ENCODE measurements around the gene SOS1.

The SOS1 gene

DNA sequence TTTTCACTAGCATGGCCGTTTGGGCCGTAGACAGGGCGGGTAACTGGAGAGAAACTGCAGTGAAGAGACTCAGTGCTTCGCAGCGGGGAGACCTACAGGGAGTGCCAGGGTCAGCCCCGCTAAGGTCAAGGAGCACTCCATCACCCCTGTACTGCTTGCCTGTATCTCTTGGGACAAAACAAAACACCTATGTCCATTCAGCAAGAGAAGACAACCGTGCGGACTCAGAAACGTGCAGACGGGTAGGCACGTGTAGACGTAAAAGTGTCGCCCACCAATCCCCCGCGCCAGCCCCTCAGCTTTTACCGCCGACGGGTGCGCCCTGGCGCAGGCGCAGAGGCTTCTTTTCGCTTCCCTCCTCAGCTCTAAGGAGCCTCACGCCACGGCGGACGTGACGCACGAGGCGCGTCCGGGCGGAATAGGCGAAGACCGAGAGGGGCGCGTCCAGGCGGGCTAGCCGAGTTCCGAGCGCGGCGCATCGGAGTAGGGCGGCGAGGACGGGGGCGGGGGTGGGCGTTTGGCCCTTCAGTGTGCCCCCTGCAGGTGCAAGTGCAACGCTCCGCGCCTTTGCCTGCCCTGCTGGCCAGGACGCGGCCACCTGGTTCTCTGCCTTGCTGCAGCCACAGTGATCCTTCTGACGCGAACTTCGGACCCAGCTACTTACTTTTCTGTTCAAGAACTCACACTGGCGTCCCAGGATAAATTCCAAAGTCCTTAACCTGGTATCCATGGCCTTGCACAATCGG is 3.3 kb upstream of the SOS1 start:
- peak overlapping the region; percentile 84 for H3K4me3 ChIP-seq (ENCODE audit: low read depth, low read length)
- peak; percentile 61 for DNase-seq (ENCODE audit: low read depth)
- TF ChIP-seq, protein P1, sequence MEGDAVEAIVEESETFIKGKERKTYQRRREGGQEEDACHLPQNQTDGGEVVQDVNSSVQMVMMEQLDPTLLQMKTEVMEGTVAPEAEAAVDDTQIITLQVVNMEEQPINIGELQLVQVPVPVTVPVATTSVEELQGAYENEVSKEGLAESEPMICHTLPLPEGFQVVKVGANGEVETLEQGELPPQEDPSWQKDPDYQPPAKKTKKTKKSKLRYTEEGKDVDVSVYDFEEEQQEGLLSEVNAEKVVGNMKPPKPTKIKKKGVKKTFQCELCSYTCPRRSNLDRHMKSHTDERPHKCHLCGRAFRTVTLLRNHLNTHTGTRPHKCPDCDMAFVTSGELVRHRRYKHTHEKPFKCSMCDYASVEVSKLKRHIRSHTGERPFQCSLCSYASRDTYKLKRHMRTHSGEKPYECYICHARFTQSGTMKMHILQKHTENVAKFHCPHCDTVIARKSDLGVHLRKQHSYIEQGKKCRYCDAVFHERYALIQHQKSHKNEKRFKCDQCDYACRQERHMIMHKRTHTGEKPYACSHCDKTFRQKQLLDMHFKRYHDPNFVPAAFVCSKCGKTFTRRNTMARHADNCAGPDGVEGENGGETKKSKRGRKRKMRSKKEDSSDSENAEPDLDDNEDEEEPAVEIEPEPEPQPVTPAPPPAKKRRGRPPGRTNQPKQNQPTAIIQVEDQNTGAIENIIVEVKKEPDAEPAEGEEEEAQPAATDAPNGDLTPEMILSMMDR (IDR thresholded peaks at IDR 0.05; ENCODE audit: control insufficient read depth, extremely low read depth, insufficient read depth) = peak; percentile 54

DNA sequence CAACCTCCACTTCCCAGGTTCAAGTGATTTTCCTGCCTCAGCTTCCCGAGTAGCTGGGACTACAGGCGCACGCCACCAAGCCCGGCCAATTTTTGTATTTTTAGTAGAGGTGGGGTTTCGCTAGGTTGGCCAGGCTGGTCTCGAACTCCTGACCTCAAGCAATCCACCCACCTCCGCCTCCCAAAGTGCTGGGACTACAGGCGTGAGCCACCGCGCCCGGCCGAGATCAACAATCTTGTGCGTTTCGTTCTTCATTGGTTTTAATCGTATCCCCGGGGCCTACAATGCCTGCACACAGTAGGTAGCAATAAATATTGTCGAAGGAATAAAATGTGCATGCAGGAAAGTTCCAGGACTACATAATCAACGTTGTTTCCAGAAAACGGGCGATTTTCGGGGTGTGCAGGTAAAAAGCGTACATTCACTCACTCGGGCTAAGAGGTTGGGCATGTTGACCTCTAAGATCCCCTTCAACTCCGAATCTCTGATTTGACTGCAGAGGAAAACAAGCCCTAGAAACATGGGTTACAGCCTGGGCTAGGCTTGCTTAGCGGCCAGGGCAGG is 2.7 kb upstream of the SOS1 start:
- TF ChIP-seq, protein P1 (IDR thresholded peaks at IDR 0.05; ENCODE audit: control insufficient read depth, extremely low read depth, insufficient read depth) = no peak
- DNase-seq (ENCODE audit: low read depth) = no peak
- H3K4me3 ChIP-seq (ENCODE audit: low read depth, low read length) = peak overlapping the region; percentile 84

DNA sequence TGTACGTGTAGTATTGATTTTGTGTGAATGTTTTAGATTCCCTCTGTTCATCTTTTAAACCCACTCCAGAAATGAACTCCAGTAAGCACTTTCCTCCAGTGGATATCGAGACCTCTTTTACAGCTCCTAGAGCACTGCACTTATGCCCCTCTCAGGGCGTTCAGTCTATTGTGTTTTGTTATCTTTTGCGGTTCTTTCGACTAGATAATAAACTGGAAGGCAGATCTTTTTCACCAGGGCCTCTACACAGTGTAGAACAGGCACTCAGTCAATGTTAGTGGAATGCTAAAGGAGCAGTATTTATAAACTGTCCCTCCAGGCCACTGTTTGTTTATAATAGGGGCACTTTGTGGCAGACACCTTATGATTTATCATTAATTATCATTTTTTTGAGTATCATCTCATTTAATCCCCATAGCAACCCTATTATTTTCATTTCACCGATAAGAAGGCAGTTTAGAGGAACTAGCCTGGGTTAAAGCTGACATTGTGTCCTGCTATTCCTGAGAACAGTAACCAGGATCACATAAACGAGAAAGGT is 742 bp upstream of the SOS1 start:
- no peak for DNase-seq (ENCODE audit: low read depth)
- TF ChIP-seq, protein P1 (IDR thresholded peaks at IDR 0.05; ENCODE audit: control insufficient read depth, extremely low read depth, insufficient read depth) = no peak
- H3K4me3 ChIP-seq (ENCODE audit: low read depth, low read length) = peak overlapping the region; percentile 60

DNA sequence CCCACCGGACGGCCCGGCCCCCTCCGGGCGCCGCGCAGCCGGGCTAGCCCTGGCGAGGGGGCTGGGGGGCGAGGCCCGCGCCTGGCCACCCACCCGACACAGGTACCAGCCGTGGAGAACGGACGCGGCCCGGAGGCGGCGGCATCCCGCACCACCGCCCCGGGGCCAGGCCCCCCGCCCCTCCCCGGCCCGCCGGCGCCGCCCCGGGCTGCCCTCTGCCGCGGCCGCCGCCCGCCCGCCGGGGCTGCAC is 405 bp downstream of the SOS1 start:
- no peak for DNase-seq (ENCODE audit: low read depth)
- TF ChIP-seq, protein P1 (IDR thresholded peaks at IDR 0.05; ENCODE audit: control insufficient read depth, extremely low read depth, insufficient read depth) = no peak
- H3K4me3 ChIP-seq (ENCODE audit: low read depth, low read length) = peak overlapping the region; percentile 60

DNA sequence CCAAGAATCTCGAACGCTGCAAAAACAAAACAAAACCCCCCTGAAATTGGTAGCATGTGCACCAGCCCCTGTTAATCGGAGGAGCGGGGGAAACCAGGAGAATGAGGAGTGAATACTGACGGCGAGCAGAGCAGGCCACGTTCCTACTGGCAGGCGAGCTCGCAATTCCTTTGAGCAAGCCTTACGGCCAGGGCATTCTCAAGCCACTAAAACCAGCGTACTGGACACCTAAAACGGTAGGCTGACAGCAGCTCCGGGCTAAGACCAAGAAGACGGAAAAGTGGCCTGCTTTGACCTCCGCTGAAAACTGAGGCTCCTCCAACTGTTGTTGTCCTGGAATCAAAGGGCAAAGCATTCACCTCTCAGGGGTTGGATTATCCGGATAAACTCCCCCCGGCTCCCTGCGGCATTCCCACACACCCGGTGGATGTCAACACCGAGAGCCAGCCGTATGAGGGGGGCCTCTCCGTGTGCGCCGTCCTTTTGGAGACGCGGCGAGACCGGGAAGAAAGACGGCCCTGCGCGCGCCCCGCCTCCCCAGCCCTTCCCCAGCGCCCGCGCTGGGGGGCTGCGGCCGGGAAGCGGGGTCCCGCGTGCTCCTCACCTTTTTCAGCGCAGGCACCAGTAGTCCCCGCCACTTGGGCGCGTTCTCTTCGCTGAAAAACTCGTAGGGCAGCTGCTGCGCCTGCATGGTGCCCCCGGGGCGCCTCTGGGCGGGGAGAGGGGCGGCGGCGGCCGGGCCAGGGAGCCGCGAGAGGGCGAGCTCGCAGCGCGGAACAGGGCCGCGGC is 925 bp downstream of the SOS1 start:
- TF ChIP-seq, protein P1 (IDR thresholded peaks at IDR 0.05; ENCODE audit: control insufficient read depth, extremely low read depth, insufficient read depth) = peak; percentile 25; the same call in 1 of the 2 replicates
- no peak for DNase-seq (ENCODE audit: low read depth)
- peak overlapping the region; percentile 60 for H3K4me3 ChIP-seq (ENCODE audit: low read depth, low read length)

DNA sequence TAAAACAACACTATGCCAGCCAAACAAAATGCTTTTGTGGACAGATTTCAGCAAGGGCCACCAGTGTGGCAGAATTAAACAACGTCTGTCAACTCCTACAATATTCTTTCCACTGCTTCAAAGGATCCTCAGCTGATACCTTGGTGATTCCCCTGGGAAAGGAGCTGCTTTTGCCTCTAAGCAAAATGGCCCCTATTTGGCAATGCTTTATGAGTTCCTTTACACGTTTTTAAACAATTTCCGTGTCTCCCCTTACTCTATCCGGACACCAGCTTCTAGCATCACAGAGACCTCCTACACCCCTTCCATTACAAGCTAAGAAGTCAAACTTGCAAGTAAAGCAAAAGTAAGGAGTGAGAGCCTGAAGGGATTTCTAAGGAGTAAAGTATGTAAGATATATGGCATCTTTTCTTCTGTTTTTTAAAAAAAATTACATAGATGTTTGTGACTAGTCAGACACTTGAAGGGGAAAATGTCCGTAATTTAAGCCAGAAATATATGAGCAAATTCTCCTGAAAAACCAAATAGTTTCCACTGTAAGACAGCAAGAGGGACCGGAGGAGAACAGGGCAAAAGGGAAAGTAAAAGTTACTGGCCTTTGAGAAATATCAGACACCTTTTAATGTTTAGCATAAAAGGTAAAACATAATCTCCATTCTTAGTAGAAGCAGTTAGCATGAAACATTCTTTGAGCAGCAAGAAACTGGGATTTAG is 1.9 kb downstream of the SOS1 start:
- H3K4me3 ChIP-seq (ENCODE audit: low read depth, low read length) = peak overlapping the region; percentile 60
- DNase-seq (ENCODE audit: low read depth) = no peak
- TF ChIP-seq, protein P1 (IDR thresholded peaks at IDR 0.05; ENCODE audit: control insufficient read depth, extremely low read depth, insufficient read depth) = no peak

Data from LNCaP clone FGC (cell line).